Esophagus muscularis mucosa (tissue), 4 donors: ENCODE results near the gene DNAJC1.

ENCODE experiments used
- EP300 ChIP-seq: sonication (generic); formaldehyde crosslinking; IDR thresholded peaks from one replicate; pipeline ENCODE4 v1.6.1; 2017; ENCODE audit warnings: antibody characterized with exemption
- POLR2A ChIP-seq: fragments of 450-650 bp; IDR thresholded peaks from one replicate; pipeline ENCODE4 v1.6.1; 2017; ENCODE audit warnings: antibody characterized with exemption, moderate library complexity, mild to moderate bottlenecking, low read depth
- TF ChIP-seq, protein P1 (sequence below), 3 experiments: fragments of 200-600 bp in 2 of 3; fragments of 450-650 bp in 1 of 3; sonication (generic) in 2 of 3; IDR thresholded peaks; one replicate each; pipeline ENCODE4 v1.5.1; 2017 to 2019; ENCODE audit warnings: antibody characterized with exemption in 3 of 3, mild to moderate bottlenecking in 2 of 3, moderate library complexity in 1 of 3

DNA sequence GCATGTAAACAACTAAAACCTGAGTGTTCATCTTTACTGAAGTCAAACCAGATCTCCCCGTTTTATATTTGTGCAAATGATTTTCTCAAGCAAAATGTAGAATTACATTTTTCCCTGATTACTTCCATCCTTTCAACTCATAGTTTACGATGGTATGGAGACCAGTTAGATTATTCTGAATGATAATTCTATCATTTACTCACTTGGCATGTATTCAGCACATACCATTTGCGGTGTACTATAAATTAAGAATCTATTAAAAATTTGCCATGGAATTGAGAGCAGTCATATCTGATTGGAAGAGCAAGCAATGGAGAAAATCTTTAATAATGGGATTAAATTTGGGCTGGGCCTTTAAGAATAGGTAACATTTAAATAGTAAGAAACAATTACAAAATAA lies 22.4 kb downstream of the DNAJC1 start:
- TF ChIP-seq EP300 (no peak), POLR2A (no peak)
- TF ChIP-seq, protein P1, sequence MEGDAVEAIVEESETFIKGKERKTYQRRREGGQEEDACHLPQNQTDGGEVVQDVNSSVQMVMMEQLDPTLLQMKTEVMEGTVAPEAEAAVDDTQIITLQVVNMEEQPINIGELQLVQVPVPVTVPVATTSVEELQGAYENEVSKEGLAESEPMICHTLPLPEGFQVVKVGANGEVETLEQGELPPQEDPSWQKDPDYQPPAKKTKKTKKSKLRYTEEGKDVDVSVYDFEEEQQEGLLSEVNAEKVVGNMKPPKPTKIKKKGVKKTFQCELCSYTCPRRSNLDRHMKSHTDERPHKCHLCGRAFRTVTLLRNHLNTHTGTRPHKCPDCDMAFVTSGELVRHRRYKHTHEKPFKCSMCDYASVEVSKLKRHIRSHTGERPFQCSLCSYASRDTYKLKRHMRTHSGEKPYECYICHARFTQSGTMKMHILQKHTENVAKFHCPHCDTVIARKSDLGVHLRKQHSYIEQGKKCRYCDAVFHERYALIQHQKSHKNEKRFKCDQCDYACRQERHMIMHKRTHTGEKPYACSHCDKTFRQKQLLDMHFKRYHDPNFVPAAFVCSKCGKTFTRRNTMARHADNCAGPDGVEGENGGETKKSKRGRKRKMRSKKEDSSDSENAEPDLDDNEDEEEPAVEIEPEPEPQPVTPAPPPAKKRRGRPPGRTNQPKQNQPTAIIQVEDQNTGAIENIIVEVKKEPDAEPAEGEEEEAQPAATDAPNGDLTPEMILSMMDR (IDR thresholded peaks at IDR 0.05) = no peak
